Osteocyte (in vitro differentiated cells): Measurements from ENCODE around the gene OR11L1. TPM values are rescaled to one million over a fixed set of nuclear protein-coding genes. Genes with fewer than 3 reads are reported as not detected.

Experiments used
- DNase-seq: peaks from one replicate; pipeline ENCODE4 v3.0.0; 2021; ENCODE audit warnings: mixed read lengths; ENCODE audit not compliant: unreplicated experiment; ENCODE audit errors: extremely low spot score
- H3K27ac Mint-ChIP-seq: one replicate; pipeline ENCODE4 v1.8.0; 2021; ENCODE audit warnings: mild to moderate bottlenecking, mixed read lengths; ENCODE audit not compliant: unreplicated experiment
- H3K27me3 Mint-ChIP-seq: one replicate; pipeline ENCODE4 v1.8.0; 2021; ENCODE audit warnings: mixed read lengths; ENCODE audit not compliant: unreplicated experiment
- H3K36me3 Mint-ChIP-seq: one replicate; pipeline ENCODE4 v1.8.0; 2021; ENCODE audit warnings: mixed read lengths; ENCODE audit not compliant: unreplicated experiment
- H3K4me1 Mint-ChIP-seq: one replicate; pipeline ENCODE4 v1.8.0; 2021; ENCODE audit warnings: mixed read lengths; ENCODE audit not compliant: unreplicated experiment
- H3K4me3 Mint-ChIP-seq: one replicate; pipeline ENCODE4 v1.8.0; 2021; ENCODE audit warnings: mild to moderate bottlenecking, moderate library complexity, mixed read lengths; ENCODE audit not compliant: unreplicated experiment
- H3K9me3 Mint-ChIP-seq: one replicate; pipeline ENCODE4 v1.8.0; 2021; ENCODE audit warnings: mixed read lengths; ENCODE audit not compliant: unreplicated experiment
- total RNA-seq: library from RNA; stranded (reverse); gene quantifications from 2 replicates; pipeline ENCODE4 v1.2.1, GENCODE V29; 2021
- TF ChIP-seq, protein P1 (sequence below): fragments of 200-600 bp; sonication (generic); IDR thresholded peaks from 2 replicates; pipeline ENCODE4 v1.5.0; 2021; ENCODE audit warnings: antibody characterized with exemption, mild to moderate bottlenecking, moderate library complexity

The OR11L1 gene
- total RNA-seq, 1 donor from 2014 or later: not detected

DNA sequence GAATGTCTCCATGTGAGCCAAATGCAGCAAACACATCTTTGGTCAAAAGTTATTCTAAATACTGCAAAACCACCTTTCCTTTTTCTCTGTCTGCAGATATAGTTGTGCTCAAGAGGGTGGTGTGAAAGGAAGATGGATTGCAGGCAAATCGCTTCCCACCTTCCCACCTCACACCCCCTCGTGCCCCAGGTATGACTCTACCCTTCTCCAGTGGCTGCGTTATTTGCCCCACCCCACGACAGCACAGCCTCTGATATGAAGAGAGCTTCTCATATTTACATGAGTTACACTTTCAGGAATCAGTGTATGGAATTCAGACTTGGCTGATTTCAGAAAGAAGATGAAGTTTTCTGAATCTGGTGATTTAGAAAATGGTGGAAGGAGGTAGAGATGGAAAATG lies 21.1 kb upstream of the OR11L1 start:
- TF ChIP-seq, protein P1, sequence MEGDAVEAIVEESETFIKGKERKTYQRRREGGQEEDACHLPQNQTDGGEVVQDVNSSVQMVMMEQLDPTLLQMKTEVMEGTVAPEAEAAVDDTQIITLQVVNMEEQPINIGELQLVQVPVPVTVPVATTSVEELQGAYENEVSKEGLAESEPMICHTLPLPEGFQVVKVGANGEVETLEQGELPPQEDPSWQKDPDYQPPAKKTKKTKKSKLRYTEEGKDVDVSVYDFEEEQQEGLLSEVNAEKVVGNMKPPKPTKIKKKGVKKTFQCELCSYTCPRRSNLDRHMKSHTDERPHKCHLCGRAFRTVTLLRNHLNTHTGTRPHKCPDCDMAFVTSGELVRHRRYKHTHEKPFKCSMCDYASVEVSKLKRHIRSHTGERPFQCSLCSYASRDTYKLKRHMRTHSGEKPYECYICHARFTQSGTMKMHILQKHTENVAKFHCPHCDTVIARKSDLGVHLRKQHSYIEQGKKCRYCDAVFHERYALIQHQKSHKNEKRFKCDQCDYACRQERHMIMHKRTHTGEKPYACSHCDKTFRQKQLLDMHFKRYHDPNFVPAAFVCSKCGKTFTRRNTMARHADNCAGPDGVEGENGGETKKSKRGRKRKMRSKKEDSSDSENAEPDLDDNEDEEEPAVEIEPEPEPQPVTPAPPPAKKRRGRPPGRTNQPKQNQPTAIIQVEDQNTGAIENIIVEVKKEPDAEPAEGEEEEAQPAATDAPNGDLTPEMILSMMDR: no peak
- H3K27ac Mint-ChIP-seq: no peak overlapping the region

DNA sequence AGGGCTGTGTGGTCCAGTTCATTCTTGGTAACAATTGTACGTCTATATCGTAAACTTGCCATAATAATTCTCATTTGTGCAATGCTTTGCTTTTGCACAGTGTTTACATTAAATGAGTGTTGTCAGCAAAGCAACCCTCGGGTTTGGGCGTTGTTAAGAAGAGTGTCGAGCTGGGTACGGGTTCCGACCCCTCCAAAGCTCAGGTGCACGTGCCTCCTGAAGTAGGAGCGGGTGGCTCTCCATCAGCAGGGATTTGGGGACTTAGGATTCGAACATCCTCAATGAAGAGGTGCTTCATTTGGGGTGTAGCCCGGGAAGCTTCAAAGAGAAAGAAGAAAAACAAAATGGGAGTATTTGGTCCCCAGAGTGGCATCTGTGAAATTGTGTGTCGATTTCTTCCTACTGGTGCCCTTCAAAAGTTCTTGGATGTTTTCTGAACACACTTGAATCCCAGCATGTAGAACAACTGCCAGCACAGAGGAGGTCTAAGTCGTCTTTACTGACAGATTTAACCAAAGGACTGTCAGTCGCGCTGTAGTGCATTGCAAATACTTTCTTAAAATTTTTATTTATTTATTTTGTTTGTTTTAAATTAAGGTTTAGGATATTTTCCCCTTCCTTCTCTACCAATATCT lies 16.4 kb upstream of the OR11L1 start:
- peak overlapping the region; percentile 74 for H3K4me3 Mint-ChIP-seq
- TF ChIP-seq, protein P1: no peak
- H3K9me3 Mint-ChIP-seq: peaks cover 4% of the 10 kb centered on the region
- H3K27me3 Mint-ChIP-seq: no peaks in the 10 kb centered on the region
- peaks cover 9% of the 10 kb centered on the region for H3K4me1 Mint-ChIP-seq
- no peaks in the 10 kb centered on the region for H3K36me3 Mint-ChIP-seq
- no peak for DNase-seq
- no peak overlapping the region for H3K27ac Mint-ChIP-seq

More for the DNA sequence above, 21.1 kb upstream of the OR11L1 start:
- peaks cover 4% of the 10 kb centered on the region for H3K9me3 Mint-ChIP-seq
- H3K4me3 Mint-ChIP-seq: no peak overlapping the region
- DNase-seq: no peak
- H3K27me3 Mint-ChIP-seq: no peaks in the 10 kb centered on the region
- H3K36me3 Mint-ChIP-seq: peaks cover 2% of the 10 kb centered on the region
- H3K4me1 Mint-ChIP-seq: peaks cover 5% of the 10 kb centered on the region

DNA sequence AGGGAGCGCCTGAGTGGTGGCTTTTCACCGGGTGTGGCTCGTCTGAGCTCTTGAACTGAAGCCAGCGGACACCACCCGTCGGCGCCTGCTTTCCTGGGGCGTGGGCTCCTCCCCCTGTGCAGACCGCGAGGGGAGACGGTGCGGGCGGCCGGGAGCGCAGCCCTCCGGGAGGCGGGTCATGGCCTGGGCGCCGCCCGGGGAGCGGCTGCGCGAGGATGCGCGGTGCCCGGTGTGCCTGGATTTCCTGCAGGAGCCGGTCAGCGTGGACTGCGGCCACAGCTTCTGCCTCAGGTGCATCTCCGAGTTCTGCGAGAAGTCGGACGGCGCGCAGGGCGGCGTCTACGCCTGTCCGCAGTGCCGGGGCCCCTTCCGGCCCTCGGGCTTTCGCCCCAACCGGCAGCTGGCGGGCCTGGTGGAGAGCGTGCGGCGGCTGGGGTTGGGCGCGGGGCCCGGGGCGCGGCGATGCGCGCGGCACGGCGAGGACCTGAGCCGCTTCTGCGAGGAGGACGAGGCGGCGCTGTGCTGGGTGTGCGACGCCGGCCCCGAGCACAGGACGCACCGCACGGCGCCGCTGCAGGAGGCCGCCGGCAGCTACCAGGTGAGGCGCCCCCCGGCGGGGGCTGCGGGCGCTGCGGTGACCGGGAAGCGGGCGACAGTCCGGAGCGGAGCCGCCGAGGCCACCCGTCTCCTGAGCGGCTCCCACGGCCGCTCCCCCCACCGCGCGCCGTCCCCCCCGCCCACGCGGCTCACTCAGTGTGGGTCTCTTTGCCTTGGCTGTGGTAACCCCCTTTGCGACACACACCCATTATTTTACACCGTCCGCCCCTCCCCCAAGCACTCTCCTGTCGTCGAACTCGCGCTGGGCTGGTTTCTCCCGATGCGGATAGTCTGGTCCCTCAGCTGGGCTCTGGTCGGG lies 15.6 kb upstream of the OR11L1 start, which contains the start of gene TRIM58:
TSS of gene TRIM58 (plus strand) at position 119 of the 916 bp plus-strand sequence. CDS start at position 179, 60 bp downstream.
- no peak for DNase-seq
- H3K4me3 Mint-ChIP-seq: peak within 1 kb of the TSS; percentile 74
- peaks cover 4% of the 10 kb centered on the region for H3K9me3 Mint-ChIP-seq
- H3K4me1 Mint-ChIP-seq: peaks cover 9% of the 10 kb centered on the region
- H3K36me3 Mint-ChIP-seq: no peaks in the 10 kb centered on the region
- TF ChIP-seq, protein P1: peak; percentile 41
- no peaks in the 10 kb centered on the region for H3K27me3 Mint-ChIP-seq
- no peak within 1 kb of the TSS for H3K27ac Mint-ChIP-seq

DNA sequence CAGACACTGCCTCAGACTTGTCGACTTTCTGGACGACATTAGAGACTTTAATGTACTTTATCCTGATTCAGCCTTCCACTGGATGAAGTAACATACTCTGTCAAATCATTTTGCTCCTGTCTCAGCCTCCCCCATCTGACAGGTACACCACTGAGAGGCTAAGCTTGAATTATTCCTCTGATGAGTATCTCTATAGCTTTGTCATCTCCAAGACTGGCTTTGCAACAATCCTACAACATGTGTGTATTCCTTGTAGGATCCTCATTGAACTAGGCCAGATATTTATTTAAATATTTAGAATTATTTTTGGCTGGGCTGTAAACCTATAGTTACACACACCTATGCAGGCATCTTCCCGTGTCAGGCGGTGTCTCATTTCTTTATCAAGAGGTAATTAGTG lies 14.2 kb upstream of the OR11L1 start:
- Mint-ChIP-seq H3K27me3 (no peaks in the 10 kb centered on the region), H3K9me3 (peaks cover 9% of the 10 kb centered on the region), H3K4me1 (peaks cover 9% of the 10 kb centered on the region), H3K4me3 (peak overlapping the region; percentile 71), H3K36me3 (no peaks in the 10 kb centered on the region), H3K27ac (no peak overlapping the region)
- TF ChIP-seq, protein P1: no peak
- no peak for DNase-seq
